WTC11 (cell line): ENCODE data around the gene HHIP. TPM values are rescaled to one million over a fixed set of nuclear protein-coding genes. Genes with fewer than 3 reads are reported as not detected.

ENCODE experiments used
- ATAC-seq: fragments of 200-7000 bp; cut with Tn5 transposase; 2 replicates; pipeline ENCODE4 v1.10.0; 2021; ENCODE audit warnings: mild to moderate bottlenecking, moderate library complexity
- CTCF ChIA-PET: fragments of 300-600 bp; sonication (Branson Sonifier 250); formaldehyde crosslinking; loops from one replicate; lab custom pipeline; 2021; ENCODE audit warnings: antibody characterized with exemption; lab: Charles Lee
- POLR2A ChIA-PET: fragments of 350-600 bp; sonication (Branson Sonifier 250); formaldehyde crosslinking; loops from one replicate; lab custom pipeline; 2021; ENCODE audit warnings: antibody characterized with exemption; lab: Charles Lee
- DNase-seq: peaks from one replicate; pipeline ENCODE4 v3.0.0; 2021; ENCODE audit warnings: low spot score
- H3K27ac Mint-ChIP-seq: 2 replicates; pipeline ENCODE4 v1.8.0; 2021; ENCODE audit warnings: mixed read lengths
- H3K27me3 Mint-ChIP-seq: 2 replicates; pipeline ENCODE4 v1.8.0; 2021; ENCODE audit warnings: low read depth, mild to moderate bottlenecking, moderate library complexity, mixed read lengths
- H3K36me3 Mint-ChIP-seq: 2 replicates; pipeline ENCODE4 v1.8.0; 2021; ENCODE audit warnings: mixed read lengths
- H3K4me1 Mint-ChIP-seq: 2 replicates; pipeline ENCODE4 v1.8.0; 2022; ENCODE audit warnings: mixed read lengths
- H3K4me3 Mint-ChIP-seq: 2 replicates; pipeline ENCODE4 v1.8.0; 2021; ENCODE audit warnings: mild to moderate bottlenecking, moderate library complexity, mixed read lengths
- H3K9me3 Mint-ChIP-seq: 2 replicates; pipeline ENCODE4 v1.8.0; 2021; ENCODE audit warnings: mixed read lengths
- GTF2I ChIP-seq: fragments of 250-450 bp; sonication (Bioruptor Pico); conservative IDR thresholded peaks from 2 replicates; pipeline ENCODE4 v1.4.0; 2021; ENCODE audit warnings: mild to moderate bottlenecking
- NFE2L1 ChIP-seq: sonication (generic); formaldehyde crosslinking; IDR thresholded peaks from 2 replicates; pipeline ENCODE4 v1.8.1; 2023; ENCODE audit warnings: missing genetic modification reagents
- NR3C1 ChIP-seq: sonication (generic); formaldehyde crosslinking; conservative IDR thresholded peaks from 2 replicates; pipeline ENCODE4 v1.8.1; 2023; ENCODE audit warnings: low read depth, mild to moderate bottlenecking, missing genetic modification reagents
- OVOL2 ChIP-seq: fragments of 250-450 bp; sonication (Bioruptor Pico); IDR thresholded peaks from 2 replicates; pipeline ENCODE4 v1.9.0; 2021; ENCODE audit warnings: mild to moderate bottlenecking, borderline replicate concordance
- SOX15 ChIP-seq: fragments of 250-450 bp; sonication (Bioruptor Pico); IDR thresholded peaks from 2 replicates; pipeline ENCODE4 v1.9.0; 2021; ENCODE audit warnings: mild to moderate bottlenecking
- ZNF138 ChIP-seq: sonication (generic); formaldehyde crosslinking; conservative IDR thresholded peaks from 2 replicates; pipeline ENCODE4 v1.8.1; 2022; ENCODE audit warnings: mild to moderate bottlenecking, moderate library complexity, missing genetic modification reagents
- total RNA-seq: library from RNA; stranded (reverse); gene quantifications from 3 replicates; pipeline ENCODE4 v1.2.3, GENCODE V29; 2021
- TF ChIP-seq, protein P1 (sequence below): sonication (generic); formaldehyde crosslinking; IDR thresholded peaks from 2 replicates; pipeline ENCODE4 v1.8.0; 2022; ENCODE audit warnings: missing genetic modification reagents
- TF ChIP-seq, protein P2 (sequence below): sonication (generic); formaldehyde crosslinking; IDR thresholded peaks from 2 replicates; pipeline ENCODE4 v1.8.1; 2022; ENCODE audit warnings: mild to moderate bottlenecking, missing genetic modification reagents, moderate library complexity, borderline replicate concordance
- TF ChIP-seq, protein P3 (sequence below): sonication (generic); formaldehyde crosslinking; IDR thresholded peaks from 2 replicates; pipeline ENCODE4 v1.8.0; 2023; ENCODE audit warnings: missing genetic modification reagents, mild to moderate bottlenecking, borderline replicate concordance
- TF ChIP-seq, protein P4 (sequence below): sonication (generic); formaldehyde crosslinking; IDR thresholded peaks from 2 replicates; pipeline ENCODE4 v1.8.0; 2022; ENCODE audit warnings: mild to moderate bottlenecking, missing genetic modification reagents
- TF ChIP-seq, protein P5 (sequence below): sonication (generic); formaldehyde crosslinking; IDR thresholded peaks from 2 replicates; pipeline ENCODE4 v1.8.1; 2023; ENCODE audit warnings: mild to moderate bottlenecking, missing genetic modification reagents
- TF ChIP-seq, protein P6 (sequence below): fragments of 250-450 bp; sonication (Bioruptor Pico); IDR thresholded peaks from 2 replicates; pipeline ENCODE4 v2.1.2; 2022; ENCODE audit warnings: mild to moderate bottlenecking, moderate library complexity

The HHIP gene
- total RNA-seq, 1 experiment from 2014 or later = 0.22 TPM

DNA sequence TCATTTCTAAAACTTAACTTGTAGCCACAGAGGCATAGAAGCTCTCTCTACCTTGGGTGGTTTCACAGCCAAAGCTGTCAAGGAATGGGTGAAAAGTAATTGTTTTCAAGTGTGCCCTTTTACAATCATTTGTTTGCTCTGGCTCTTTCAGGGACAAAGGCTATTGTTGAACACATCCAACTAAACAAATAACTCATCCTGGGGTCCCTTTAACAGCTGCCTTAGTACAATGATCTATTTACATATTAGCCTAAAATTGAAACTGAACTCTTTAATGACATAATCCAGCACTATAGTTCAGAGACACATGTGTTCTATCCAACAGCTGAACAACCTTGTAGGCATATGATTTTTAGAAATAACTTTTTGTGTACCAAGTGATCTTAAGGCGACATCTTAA, 3.7 kb downstream of the HHIP start (continued):
- TF ChIP-seq, protein P1, sequence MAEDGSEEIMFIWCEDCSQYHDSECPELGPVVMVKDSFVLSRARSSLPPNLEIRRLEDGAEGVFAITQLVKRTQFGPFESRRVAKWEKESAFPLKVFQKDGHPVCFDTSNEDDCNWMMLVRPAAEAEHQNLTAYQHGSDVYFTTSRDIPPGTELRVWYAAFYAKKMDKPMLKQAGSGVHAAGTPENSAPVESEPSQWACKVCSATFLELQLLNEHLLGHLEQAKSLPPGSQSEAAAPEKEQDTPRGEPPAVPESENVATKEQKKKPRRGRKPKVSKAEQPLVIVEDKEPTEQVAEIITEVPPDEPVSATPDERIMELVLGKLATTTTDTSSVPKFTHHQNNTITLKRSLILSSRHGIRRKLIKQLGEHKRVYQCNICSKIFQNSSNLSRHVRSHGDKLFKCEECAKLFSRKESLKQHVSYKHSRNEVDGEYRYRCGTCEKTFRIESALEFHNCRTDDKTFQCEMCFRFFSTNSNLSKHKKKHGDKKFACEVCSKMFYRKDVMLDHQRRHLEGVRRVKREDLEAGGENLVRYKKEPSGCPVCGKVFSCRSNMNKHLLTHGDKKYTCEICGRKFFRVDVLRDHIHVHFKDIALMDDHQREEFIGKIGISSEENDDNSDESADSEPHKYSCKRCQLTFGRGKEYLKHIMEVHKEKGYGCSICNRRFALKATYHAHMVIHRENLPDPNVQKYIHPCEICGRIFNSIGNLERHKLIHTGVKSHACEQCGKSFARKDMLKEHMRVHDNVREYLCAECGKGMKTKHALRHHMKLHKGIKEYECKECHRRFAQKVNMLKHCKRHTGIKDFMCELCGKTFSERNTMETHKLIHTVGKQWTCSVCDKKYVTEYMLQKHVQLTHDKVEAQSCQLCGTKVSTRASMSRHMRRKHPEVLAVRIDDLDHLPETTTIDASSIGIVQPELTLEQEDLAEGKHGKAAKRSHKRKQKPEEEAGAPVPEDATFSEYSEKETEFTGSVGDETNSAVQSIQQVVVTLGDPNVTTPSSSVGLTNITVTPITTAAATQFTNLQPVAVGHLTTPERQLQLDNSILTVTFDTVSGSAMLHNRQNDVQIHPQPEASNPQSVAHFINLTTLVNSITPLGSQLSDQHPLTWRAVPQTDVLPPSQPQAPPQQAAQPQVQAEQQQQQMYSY (CRISPR knock-in tag) = no peak
- TF ChIP-seq NR3C1 (CRISPR knock-in tag) = no peak
- TF ChIP-seq GTF2I = no peak
- TF ChIP-seq, all 79 proteins: peak for 0

DNA sequence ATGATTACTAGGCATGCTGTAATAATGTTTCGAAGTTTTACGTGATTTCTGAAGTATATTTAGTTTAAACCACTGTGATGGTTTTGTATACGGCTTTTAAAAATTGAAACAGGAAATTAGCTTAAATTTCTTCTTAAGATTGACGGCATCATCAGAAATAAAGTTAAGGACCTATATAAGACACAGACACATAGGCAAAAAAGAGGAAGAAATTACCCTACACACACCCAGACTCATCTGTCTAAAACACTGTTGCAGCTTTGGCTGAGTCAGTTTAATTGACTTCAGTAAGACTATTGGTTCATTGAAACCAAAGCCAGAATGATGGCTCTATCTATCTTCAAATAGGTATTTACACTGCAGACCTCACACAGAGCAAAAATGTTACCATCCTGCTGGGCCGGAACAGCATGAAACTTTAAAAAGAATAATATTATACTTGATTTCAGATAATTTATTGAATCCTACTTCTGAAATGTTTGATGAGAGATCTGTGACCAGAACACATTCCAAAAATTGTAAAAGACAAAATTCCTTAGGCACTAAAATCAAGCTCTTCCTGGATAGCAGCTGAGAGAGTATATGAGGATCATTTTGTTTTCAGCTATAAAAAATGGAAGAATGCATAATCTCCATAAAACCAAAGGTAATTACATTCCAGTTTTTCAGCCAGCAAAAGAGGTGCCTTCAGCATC, 4.5 kb downstream of the HHIP start:
- TF ChIP-seq, protein P2, sequence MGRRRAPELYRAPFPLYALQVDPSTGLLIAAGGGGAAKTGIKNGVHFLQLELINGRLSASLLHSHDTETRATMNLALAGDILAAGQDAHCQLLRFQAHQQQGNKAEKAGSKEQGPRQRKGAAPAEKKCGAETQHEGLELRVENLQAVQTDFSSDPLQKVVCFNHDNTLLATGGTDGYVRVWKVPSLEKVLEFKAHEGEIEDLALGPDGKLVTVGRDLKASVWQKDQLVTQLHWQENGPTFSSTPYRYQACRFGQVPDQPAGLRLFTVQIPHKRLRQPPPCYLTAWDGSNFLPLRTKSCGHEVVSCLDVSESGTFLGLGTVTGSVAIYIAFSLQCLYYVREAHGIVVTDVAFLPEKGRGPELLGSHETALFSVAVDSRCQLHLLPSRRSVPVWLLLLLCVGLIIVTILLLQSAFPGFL (CRISPR knock-in tag) = no peak
- no peaks in the 10 kb centered on the region for H3K36me3 Mint-ChIP-seq
- H3K9me3 Mint-ChIP-seq = no peaks in the 10 kb centered on the region
- H3K27ac Mint-ChIP-seq = no peak overlapping the region
- no peak for DNase-seq
- H3K27me3 Mint-ChIP-seq = peaks cover 61% of the 10 kb centered on the region
- H3K4me3 Mint-ChIP-seq = no peak overlapping the region
- ChIA-PET CTCF (no interaction called here), POLR2A (no interaction called here)
- ATAC-seq = no peak
- H3K4me1 Mint-ChIP-seq = peaks cover 49% of the 10 kb centered on the region

DNA sequence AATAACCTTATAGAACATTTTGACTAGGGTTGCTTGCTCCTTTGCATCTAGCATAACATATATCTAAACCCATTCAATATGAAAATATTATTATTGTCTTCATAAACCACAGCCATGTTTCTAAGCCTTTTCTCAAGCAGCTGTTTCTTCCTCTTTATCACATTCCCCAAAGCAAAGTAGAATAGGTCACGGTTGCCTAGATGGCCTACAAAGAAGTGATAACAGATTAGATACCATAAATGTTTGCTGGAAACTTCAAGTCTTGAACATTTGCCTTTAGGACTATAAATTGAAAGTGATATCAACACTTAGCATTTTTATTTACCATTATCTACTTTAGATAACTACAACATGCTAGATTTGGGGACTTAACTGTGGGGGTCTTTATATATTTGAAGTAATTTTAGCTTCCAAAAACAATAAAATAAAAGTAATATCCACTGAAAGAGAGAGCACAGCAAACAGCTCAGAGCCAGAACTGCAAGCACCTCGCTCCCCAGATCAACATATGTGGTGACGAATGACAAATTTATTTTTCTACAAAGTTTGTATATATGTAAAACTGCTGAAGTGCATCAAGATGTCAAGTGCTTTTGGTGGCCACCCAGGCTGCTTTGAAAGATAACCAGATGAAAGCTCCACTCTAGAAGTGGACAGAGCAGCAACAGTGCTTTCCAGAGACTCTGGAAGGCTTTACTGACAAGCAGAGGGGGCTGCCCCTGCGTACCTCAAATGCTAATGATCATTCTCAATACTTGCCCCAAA, 8.0 kb downstream of the HHIP start:
- Mint-ChIP-seq H3K27ac (no peak overlapping the region), H3K4me1 (peaks cover 26% of the 10 kb centered on the region), H3K36me3 (no peaks in the 10 kb centered on the region), H3K27me3 (peaks cover 27% of the 10 kb centered on the region), H3K9me3 (no peaks in the 10 kb centered on the region), H3K4me3 (no peak overlapping the region)
- CTCF ChIA-PET = interaction anchor here (1.3 kb wide), 1 partner anchor 42 kb away, joined by 3 read pairs; no protein-coding TSS in a partner anchor
- ATAC-seq (no peak), DNase-seq (no peak)
- POLR2A ChIA-PET = no interaction called here
- TF ChIP-seq, protein P3, sequence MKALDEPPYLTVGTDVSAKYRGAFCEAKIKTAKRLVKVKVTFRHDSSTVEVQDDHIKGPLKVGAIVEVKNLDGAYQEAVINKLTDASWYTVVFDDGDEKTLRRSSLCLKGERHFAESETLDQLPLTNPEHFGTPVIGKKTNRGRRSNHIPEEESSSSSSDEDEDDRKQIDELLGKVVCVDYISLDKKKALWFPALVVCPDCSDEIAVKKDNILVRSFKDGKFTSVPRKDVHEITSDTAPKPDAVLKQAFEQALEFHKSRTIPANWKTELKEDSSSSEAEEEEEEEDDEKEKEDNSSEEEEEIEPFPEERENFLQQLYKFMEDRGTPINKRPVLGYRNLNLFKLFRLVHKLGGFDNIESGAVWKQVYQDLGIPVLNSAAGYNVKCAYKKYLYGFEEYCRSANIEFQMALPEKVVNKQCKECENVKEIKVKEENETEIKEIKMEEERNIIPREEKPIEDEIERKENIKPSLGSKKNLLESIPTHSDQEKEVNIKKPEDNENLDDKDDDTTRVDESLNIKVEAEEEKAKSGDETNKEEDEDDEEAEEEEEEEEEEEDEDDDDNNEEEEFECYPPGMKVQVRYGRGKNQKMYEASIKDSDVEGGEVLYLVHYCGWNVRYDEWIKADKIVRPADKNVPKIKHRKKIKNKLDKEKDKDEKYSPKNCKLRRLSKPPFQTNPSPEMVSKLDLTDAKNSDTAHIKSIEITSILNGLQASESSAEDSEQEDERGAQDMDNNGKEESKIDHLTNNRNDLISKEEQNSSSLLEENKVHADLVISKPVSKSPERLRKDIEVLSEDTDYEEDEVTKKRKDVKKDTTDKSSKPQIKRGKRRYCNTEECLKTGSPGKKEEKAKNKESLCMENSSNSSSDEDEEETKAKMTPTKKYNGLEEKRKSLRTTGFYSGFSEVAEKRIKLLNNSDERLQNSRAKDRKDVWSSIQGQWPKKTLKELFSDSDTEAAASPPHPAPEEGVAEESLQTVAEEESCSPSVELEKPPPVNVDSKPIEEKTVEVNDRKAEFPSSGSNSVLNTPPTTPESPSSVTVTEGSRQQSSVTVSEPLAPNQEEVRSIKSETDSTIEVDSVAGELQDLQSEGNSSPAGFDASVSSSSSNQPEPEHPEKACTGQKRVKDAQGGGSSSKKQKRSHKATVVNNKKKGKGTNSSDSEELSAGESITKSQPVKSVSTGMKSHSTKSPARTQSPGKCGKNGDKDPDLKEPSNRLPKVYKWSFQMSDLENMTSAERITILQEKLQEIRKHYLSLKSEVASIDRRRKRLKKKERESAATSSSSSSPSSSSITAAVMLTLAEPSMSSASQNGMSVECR (CRISPR knock-in tag) = no peak
- TF ChIP-seq, protein P4, sequence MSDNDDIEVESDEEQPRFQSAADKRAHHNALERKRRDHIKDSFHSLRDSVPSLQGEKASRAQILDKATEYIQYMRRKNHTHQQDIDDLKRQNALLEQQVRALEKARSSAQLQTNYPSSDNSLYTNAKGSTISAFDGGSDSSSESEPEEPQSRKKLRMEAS = no peak
- TF ChIP-seq SOX15 (no peak), NFE2L1 (CRISPR knock-in tag) (no peak), ZNF138 (no peak), OVOL2 (CRISPR knock-in tag) (no peak)
- TF ChIP-seq, protein P5, sequence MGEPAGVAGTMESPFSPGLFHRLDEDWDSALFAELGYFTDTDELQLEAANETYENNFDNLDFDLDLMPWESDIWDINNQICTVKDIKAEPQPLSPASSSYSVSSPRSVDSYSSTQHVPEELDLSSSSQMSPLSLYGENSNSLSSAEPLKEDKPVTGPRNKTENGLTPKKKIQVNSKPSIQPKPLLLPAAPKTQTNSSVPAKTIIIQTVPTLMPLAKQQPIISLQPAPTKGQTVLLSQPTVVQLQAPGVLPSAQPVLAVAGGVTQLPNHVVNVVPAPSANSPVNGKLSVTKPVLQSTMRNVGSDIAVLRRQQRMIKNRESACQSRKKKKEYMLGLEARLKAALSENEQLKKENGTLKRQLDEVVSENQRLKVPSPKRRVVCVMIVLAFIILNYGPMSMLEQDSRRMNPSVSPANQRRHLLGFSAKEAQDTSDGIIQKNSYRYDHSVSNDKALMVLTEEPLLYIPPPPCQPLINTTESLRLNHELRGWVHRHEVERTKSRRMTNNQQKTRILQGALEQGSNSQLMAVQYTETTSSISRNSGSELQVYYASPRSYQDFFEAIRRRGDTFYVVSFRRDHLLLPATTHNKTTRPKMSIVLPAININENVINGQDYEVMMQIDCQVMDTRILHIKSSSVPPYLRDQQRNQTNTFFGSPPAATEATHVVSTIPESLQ (CRISPR knock-in tag) = no peak
- TF ChIP-seq, protein P6, sequence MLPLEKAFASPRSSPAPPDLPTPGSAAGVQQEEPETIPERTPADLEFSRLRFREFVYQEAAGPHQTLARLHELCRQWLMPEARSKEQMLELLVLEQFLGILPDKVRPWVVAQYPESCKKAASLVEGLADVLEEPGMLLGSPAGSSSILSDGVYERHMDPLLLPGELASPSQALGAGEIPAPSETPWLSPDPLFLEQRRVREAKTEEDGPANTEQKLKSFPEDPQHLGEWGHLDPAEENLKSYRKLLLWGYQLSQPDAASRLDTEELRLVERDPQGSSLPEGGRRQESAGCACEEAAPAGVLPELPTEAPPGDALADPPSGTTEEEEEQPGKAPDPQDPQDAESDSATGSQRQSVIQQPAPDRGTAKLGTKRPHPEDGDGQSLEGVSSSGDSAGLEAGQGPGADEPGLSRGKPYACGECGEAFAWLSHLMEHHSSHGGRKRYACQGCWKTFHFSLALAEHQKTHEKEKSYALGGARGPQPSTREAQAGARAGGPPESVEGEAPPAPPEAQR (CRISPR knock-in tag) = no peak
- TF ChIP-seq, protein P1 (CRISPR knock-in tag) = no peak
